Measurements from ENCODE around the gene MBP.
A peak's percentile ranks its signal among the peaks of the same experiment; 100 is the strongest.
"Not testable (repeated sequence)": the region's sequence is repeated elsewhere in the genome, so short reads cannot be mapped to it uniquely, and the experiment has no call there.

MBP gene

DNA sequence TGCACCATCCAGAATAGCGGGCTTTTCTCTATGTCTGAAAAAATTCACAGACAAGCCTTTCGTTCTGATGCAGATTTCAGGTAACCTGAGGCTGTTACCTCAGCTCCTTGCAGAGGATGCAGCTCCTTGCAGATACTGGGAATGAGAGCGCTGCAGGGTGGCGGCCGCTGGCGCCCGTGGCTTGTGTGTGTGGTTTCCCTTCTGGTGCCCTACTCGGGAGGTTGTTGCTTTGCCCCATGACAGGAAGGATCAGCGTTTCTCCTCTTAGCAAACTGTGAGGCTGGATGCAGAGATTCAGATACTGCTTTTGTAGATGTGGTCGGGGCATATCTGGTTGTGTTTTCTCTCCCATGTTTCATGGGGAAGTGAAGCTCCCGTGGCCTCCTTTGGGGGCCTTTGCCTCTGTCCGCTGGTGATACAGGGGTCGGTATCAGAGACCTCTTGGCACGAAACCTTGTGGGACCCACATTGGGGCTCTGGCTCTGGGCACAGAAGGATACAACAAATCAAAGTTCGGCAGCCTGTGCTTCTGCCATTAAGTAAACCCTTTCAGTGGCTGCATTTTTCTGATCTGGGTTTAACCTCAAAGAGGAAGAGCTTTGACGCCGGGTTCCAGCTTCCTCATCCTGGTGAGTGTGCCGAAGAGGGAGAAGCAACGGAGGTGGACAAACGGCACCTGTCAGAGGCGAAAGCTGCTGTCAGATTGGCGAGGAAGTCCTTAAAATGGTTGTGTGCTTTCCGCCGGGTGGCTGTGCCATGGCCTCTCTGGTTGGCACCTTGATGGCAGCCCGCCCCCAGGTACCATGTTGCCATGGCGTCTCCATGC is 127.8 kb downstream of the MBP start:
- DNase-seq (ENCODE audit: low spot score): no peak

DNA sequence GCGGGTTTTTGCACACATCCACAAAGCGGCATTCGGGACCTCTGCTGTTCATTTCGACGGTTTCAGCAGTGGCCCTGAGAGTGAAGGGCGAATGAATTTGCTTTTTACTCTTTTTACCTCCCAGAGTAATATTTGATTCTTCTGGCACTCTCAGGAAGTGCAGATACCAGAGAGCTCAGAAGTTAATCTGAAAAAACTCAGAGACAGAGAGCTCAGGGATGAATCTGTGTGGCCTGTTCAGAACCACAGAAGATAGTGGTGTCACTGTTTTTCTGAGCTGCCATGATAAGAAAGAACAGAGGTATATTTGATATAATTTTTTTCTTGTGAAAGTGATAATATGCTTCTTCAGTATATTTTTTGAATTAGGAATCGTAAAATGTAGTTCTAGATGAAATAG is 129.3 kb downstream of the MBP start:
- DNase-seq (ENCODE audit: low spot score): no peak

GRCh38 chr18:77002496-77002895 is 130.1 kb downstream of the MBP start:
- DNase-seq (ENCODE audit: low spot score): no peak

DNA sequence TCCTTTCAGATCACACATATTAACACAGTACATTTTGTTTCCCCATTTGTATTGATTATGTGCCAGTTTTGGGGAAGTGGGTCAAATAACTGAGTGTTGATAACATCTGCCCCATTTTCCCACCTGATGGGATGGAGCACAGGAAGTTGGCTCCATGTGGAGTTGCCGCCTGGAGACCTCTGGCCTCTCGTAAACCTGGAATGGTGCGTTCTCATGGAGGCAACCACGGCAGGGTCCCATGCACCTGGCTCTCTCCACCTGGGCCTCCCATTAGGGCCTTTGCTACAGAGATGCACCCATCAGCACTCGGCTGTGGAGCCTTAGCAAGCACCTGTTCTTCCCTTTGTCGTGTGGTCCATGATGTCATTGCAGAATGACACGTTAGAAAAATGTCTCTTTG is 130.6 kb downstream of the MBP start:
- no peak for DNase-seq (ENCODE audit: low spot score)

DNA sequence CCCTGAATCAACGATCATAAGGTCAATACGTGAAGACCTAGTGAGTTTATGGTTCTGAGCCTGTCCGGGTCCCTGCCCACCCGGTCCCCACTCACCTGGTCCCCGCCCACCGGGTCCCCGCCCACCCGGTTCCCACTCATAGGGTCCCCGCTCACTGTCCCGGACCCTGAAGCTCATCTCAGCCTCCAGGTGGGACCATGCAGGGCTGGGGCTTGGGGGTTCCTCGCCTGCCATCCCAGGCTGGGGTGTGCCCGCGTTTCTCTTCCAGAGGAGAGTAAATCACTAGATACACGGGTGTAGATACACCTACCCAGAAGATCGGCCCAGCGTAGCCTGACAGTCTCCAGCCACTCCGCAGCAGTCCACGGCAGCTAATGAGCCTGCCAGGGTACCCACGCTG is 131.5 kb downstream of the MBP start:
- DNase-seq (ENCODE audit: low spot score): no peak

GRCh38 chr18:77000527-77000926 is 132.1 kb downstream of the MBP start:
- DNase-seq (ENCODE audit: low spot score): peak; percentile 1

- no peak for DNase-seq (ENCODE audit: low spot score)
Observed at GRCh38 chr18:76999077-76999476, 133.5 kb downstream of the MBP start.

- no peak for DNase-seq (ENCODE audit: low spot score)
Observed at GRCh38 chr18:76997951-76998808, 134.4 kb downstream of the MBP start.

DNA sequence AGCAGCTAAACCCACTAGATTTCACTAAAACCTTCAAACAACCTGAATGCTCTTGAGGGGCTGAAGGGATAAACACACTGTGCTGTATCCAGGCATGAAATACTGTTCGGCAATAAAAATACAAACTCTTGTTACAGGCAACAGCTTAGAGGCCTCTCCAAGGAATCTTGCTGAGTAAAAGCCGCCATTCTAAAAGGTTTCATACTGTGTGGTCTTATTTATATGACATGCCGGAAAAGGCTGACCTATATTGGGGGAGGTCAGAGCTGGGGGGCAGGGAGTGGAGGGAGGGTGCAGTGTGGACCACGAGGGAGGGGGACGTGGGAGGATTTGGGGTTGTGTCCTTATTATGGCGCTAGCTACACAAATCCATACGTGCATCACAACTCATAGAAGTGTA is 136.2 kb downstream of the MBP start:
- DNase-seq (ENCODE audit: low spot score): no peak

DNA sequence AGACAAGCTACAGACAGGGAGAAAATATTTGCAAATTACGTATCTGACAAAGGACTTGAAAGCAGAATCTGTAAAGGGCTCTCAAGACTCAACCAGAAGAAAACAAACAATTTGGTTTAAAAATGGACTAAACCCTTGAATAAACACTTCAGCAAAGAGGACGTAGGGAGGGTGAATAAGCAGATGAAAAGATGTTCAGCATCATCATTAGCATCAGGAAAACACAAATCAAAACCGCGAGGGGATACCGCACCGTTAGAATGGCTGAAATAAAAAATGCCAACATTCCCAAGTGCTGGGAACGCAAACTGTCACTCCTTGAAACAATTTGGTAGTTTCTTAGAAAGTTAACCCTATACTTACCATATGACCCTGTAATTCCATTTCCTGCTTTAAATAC is 136.7 kb downstream of the MBP start:
- DNase-seq (ENCODE audit: low spot score): no peak

GRCh38 chr18:76994086-76994654 is 138.4 kb downstream of the MBP start:
- DNase-seq (ENCODE audit: low spot score): no peak

GRCh38 chr18:76993573-76993972 is 139.0 kb downstream of the MBP start:
- no peak for DNase-seq (ENCODE audit: low spot score)

DNA sequence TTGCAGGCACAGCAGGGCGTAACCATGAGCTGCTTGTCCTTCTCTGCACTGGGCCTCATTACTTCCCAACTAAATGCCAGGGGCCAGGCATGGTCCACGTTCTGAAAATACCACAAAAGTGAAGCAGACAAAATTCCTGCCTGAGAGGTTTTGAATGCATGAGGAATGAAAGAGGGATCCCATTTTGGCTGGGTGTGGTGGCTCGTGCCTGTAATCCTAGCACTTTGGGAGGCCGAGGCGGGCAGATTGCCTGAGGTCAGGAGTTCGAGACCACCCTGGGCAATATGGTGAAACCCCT is 139.5 kb downstream of the MBP start:
- DNase-seq (ENCODE audit: low spot score): no peak

- no peak for DNase-seq (ENCODE audit: low spot score)
Observed at GRCh38 chr18:76992226-76993084, 140.1 kb downstream of the MBP start.

- no peak for DNase-seq (ENCODE audit: low spot score)
Observed at GRCh38 chr18:76991021-76991688, 141.4 kb downstream of the MBP start.

DNA sequence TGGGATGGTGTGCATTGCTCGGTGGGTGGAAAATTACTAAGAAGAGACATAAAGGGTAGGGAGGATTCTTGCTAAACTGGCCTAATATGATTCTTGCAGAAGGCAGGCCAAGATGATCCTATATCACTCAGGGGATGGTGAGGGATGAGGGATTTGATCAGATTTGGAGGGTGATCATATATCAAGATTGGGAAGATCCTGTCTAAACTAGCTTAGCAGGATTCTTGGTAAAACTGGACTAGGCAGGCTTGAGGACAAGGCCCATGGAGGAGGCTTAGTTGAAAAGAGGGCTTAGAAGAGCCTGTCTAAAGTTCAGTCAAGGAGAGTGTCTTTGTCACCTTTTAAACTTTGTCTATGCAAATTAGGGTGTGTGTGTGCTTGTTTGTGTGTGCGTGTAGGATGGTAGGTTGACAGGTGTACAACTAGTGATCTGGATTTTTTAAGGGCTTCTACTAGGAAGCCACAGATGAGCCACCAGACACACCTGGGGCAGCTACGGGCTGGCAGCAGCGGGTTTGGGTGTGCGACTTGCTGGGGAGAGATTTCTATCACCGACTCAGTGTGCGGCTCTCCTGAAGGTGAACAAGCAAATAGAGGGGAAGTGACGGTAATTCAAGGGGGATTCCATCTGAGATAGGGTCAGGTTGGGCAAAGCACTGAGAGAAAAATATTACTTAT is 142.1 kb downstream of the MBP start:
- DNase-seq (ENCODE audit: low spot score): not testable (repeated sequence)

GRCh38 chr18:76989647-76990190 is 142.9 kb downstream of the MBP start:
- DNase-seq (ENCODE audit: low spot score): no peak

DNA sequence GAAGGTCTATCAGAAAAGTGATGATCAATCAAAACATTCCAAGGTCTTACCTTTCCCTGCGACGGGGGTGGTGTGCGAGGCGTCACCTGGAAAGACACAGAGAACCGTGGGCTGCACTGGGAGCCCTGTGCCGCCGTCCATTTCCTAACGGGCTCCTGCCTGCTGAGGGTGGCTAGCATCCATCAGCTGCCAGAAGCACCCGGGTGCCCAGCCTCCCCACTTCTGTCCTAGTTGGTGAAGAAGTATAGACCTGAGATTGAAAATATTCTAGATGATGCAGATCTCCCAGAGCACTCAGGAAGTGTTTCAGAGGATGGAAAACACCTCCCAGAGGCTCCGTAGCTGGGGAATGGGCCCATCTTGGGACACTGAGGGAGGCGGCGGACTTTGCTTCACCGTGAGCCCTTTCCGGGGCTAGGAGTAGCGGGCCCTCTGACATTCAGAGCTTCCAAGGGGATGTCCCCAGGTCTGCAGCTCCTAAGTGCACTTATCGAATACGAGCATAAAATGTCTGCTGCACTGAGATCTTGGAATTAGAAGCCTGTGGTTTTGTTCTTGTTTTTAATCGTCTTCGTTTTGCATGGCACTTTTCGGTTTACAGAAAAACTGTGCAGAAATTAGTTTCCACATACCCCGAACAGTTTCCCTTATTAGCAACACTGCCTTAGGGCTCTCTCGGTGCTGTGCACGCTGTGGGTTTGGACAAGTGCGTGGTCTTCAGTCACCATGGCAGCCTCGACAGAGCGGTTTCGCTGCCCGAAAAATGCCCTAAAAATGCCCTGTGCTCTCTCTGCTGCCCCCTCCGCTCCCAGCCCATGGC is 143.5 kb downstream of the MBP start:
- DNase-seq (ENCODE audit: low spot score): no peak

DNA sequence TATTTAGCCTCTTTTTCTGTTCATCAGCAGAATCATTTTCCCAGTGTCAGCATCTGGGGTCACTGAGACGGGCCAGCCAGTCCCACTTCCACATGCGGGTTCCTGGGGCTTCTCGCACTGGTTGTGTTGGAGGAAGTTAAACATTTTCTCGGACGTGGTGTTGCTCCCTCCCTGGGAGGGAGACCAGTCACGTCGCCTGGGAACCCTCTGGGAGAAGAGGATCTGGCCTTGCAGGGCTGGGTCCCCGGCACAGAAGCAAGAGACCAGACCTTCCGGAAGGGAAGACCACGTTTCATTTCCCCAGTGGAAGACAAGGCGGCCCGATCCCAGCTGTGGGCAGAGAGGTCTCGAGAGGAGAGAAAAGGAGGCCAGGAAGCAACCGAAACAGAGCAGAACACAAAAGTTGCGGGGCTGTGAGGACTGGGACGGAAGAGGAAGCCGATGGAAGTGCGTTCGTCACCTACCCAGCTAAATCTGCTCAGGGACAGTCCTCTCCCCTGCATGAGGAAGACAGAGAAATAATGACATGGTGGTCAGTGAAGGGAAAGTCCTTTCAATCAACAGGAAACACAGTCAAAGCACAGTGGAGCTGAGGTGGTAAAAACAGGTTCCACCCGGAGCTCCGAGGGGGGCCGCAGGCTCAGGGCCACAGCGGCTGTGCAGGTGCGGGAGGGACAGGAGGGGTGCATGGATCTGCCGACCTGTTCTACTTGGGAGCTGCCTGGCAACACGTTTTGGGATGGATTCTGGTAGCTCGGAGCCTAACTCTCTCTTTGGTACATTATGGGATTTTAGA is 144.4 kb downstream of the MBP start:
- DNase-seq (ENCODE audit: low spot score): no peak
